Measurements from ENCODE around the gene PTX3.

- TF ChIP-seq EP300 (IDR thresholded peaks at IDR 0.05), result no peak
- TF ChIP-seq, protein P1, sequence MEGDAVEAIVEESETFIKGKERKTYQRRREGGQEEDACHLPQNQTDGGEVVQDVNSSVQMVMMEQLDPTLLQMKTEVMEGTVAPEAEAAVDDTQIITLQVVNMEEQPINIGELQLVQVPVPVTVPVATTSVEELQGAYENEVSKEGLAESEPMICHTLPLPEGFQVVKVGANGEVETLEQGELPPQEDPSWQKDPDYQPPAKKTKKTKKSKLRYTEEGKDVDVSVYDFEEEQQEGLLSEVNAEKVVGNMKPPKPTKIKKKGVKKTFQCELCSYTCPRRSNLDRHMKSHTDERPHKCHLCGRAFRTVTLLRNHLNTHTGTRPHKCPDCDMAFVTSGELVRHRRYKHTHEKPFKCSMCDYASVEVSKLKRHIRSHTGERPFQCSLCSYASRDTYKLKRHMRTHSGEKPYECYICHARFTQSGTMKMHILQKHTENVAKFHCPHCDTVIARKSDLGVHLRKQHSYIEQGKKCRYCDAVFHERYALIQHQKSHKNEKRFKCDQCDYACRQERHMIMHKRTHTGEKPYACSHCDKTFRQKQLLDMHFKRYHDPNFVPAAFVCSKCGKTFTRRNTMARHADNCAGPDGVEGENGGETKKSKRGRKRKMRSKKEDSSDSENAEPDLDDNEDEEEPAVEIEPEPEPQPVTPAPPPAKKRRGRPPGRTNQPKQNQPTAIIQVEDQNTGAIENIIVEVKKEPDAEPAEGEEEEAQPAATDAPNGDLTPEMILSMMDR (IDR thresholded peaks at IDR 0.05), result no peak
Observed at GRCh38 chr3:157417247-157417646, 19.4 kb upstream of the PTX3 start.

Data from tibial nerve (tissue), 4 donors.